ENCODE measurements around the gene PPP3R2.

PPP3R2 gene

GRCh38 chr9:101636247-101636646 is 41.5 kb upstream of the PPP3R2 start:
- no peaks in the 10 kb centered on the region for H3K4me1 ChIP-seq (ENCODE audit: insufficient read depth, low read length, severe bottlenecking)
- no peaks in the 10 kb centered on the region for H3K36me3 ChIP-seq (ENCODE audit: insufficient read depth, low read length)
- no peaks in the 10 kb centered on the region for H3K9me2 ChIP-seq (ENCODE audit: low read depth, low read length)
- no peak for TF ChIP-seq EZH2 (IDR thresholded peaks at IDR 0.05; ENCODE audit: borderline replicate concordance, low read length)
- no peak for TF ChIP-seq CTCF (IDR thresholded peaks at IDR 0.05; ENCODE audit: low read length)
- no peak overlapping the region for H3K4me3 ChIP-seq (ENCODE audit: low read depth, low read length, poor library complexity, severe bottlenecking)
- H4K20me1 ChIP-seq (ENCODE audit: insufficient read depth, low read length): no peaks in the 10 kb centered on the region
- no peaks in the 10 kb centered on the region for H3K9me3 ChIP-seq (ENCODE audit: low read length)
- no peaks in the 10 kb centered on the region for H3K79me2 ChIP-seq (ENCODE audit: insufficient read depth, low read length)
- no peak overlapping the region for H3K27ac ChIP-seq (ENCODE audit: low read depth, low read length, poor library complexity, severe bottlenecking)
- no peaks in the 10 kb centered on the region for H3K27me3 ChIP-seq (ENCODE audit: insufficient read depth, low read length)
- H2AFZ ChIP-seq (ENCODE audit: low read length): no peak overlapping the region
- H3K4me2 ChIP-seq (ENCODE audit: low read length): no peak overlapping the region
- no peak overlapping the region for H3K9ac ChIP-seq (ENCODE audit: low read length)
- no peaks in the 10 kb centered on the region for H3F3A ChIP-seq (ENCODE audit: insufficient read depth, low read length)

- Histone ChIP-seq H3K4me1 (ENCODE audit: insufficient read depth, low read length, severe bottlenecking) (no peaks in the 10 kb centered on the region), H3K9me3 (ENCODE audit: low read length) (no peaks in the 10 kb centered on the region), H3K9ac (ENCODE audit: low read length) (no peak overlapping the region), H4K20me1 (ENCODE audit: insufficient read depth, low read length) (no peaks in the 10 kb centered on the region), H2AFZ (ENCODE audit: low read length) (no peak overlapping the region), H3K36me3 (ENCODE audit: insufficient read depth, low read length) (no peaks in the 10 kb centered on the region), H3K9me2 (ENCODE audit: low read depth, low read length) (no peaks in the 10 kb centered on the region), H3K27me3 (ENCODE audit: insufficient read depth, low read length) (no peaks in the 10 kb centered on the region), H3K27ac (ENCODE audit: low read depth, low read length, poor library complexity, severe bottlenecking) (no peak overlapping the region), H3F3A (ENCODE audit: insufficient read depth, low read length) (no peaks in the 10 kb centered on the region), H3K4me3 (ENCODE audit: low read depth, low read length, poor library complexity, severe bottlenecking) (no peak overlapping the region), H3K4me2 (ENCODE audit: low read length) (no peak overlapping the region), H3K79me2 (ENCODE audit: insufficient read depth, low read length) (no peaks in the 10 kb centered on the region)
- TF ChIP-seq CTCF (IDR thresholded peaks at IDR 0.05; ENCODE audit: low read length) (no peak), EZH2 (IDR thresholded peaks at IDR 0.05; ENCODE audit: borderline replicate concordance, low read length) (no peak)
Measured at GRCh38 chr9:101635473-101635872, 40.7 kb upstream of the PPP3R2 start.

GRCh38 chr9:101634741-101635409 is 40.1 kb upstream of the PPP3R2 start:
- no peak overlapping the region for H3K9ac ChIP-seq (ENCODE audit: low read length)

More at GRCh38 chr9:101634741-101635409, 40.1 kb upstream of the PPP3R2 start:
- Histone ChIP-seq H3K27ac (ENCODE audit: low read depth, low read length, poor library complexity, severe bottlenecking) (no peak overlapping the region), H4K20me1 (ENCODE audit: insufficient read depth, low read length) (no peaks in the 10 kb centered on the region), H3K9me3 (ENCODE audit: low read length) (no peaks in the 10 kb centered on the region), H3K4me2 (ENCODE audit: low read length) (no peak overlapping the region), H2AFZ (ENCODE audit: low read length) (no peak overlapping the region), H3K36me3 (ENCODE audit: insufficient read depth, low read length) (no peaks in the 10 kb centered on the region), H3K4me1 (ENCODE audit: insufficient read depth, low read length, severe bottlenecking) (no peaks in the 10 kb centered on the region), H3K9me2 (ENCODE audit: low read depth, low read length) (no peaks in the 10 kb centered on the region), H3K4me3 (ENCODE audit: low read depth, low read length, poor library complexity, severe bottlenecking) (no peak overlapping the region), H3K27me3 (ENCODE audit: insufficient read depth, low read length) (no peaks in the 10 kb centered on the region), H3K79me2 (ENCODE audit: insufficient read depth, low read length) (no peaks in the 10 kb centered on the region), H3F3A (ENCODE audit: insufficient read depth, low read length) (no peaks in the 10 kb centered on the region)
- no peak for TF ChIP-seq CTCF (IDR thresholded peaks at IDR 0.05; ENCODE audit: low read length)
- TF ChIP-seq EZH2 (IDR thresholded peaks at IDR 0.05; ENCODE audit: borderline replicate concordance, low read length): no peak
